Activated T-helper 2 cell treated with anti-CD3 and anti-CD28 coated beads, Interferon-gamma antibody, Interleukin-2, Interleukin-4, amounts not matched to agents 10 μg/mL and 5 μg/mL and 100 μg/mL, durations not matched to agents 14 hours and 24 hours and 36 hours (primary cell): ENCODE results near the gene HSFX2. TPM values are rescaled to one million over a fixed set of nuclear protein-coding genes. Genes with fewer than 3 reads are reported as not detected.
A peak's percentile ranks its signal among the peaks of the same experiment; 100 is the strongest.
"Not testable (repeated sequence)": the region's sequence is repeated elsewhere in the genome, so short reads cannot be mapped to it uniquely, and the experiment has no call there.

ENCODE experiments used
- DNase-seq: peaks from one replicate; pipeline ENCODE4 v3.0.0; 2021; ENCODE audit warnings: low spot score
- H3K27ac Mint-ChIP-seq: one replicate; pipeline ENCODE4 v1.8.0; 2021; ENCODE audit warnings: mixed read lengths
- H3K27me3 Mint-ChIP-seq: one replicate; pipeline ENCODE4 v1.8.0; 2021; ENCODE audit warnings: low read depth, mixed read lengths
- H3K36me3 Mint-ChIP-seq: one replicate; pipeline ENCODE4 v1.8.0; 2021; ENCODE audit warnings: low read depth, mixed read lengths
- H3K4me1 Mint-ChIP-seq: one replicate; pipeline ENCODE4 v1.8.0; 2021; ENCODE audit warnings: low read depth, mixed read lengths
- H3K4me3 Mint-ChIP-seq: one replicate; pipeline ENCODE4 v1.8.0; 2021; ENCODE audit warnings: low read depth, mild to moderate bottlenecking, moderate library complexity, mixed read lengths
- H3K9me3 Mint-ChIP-seq: one replicate; pipeline ENCODE4 v1.8.0; 2021; ENCODE audit warnings: mixed read lengths
- intact Hi-C: fragments of 100-400 bp; cut with micrococcal nuclease; formaldehyde crosslinking; loops from one replicate; pipeline ENCODE4 v1.15.1; 2023
- total RNA-seq: library from RNA; stranded (reverse); gene quantifications from 2 replicates; pipeline ENCODE4 v1.2.3, GENCODE V29; 2022

Gene HSFX2
- total RNA-seq: 0.23 TPM in 1 of 2 replicates, not detected in the other

DNA sequence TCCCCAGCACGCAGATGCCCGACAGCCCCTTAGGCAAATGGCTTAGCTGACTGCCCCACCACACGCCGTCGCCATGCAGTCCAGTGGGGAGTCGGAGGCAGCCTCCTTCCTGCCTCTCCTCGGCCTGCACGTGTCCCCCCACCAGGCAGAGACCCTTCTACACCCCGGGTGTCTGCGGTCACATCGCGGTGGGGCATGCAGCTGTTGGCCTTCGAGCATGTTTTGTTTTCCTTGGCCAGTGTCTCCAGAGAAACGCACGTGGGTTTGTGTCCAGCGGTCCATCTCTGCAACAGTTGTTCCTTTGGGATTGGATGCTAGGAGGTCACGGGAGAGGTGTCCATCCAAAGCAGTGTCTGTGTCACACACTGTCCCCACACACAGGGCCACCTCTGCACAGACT lies at the start of gene HSFX2:
HSFX2 (minus strand) TSS at position 101 of the 400 bp plus-strand sequence. CDS start 614 bp downstream, outside the sequence.
- H3K27ac Mint-ChIP-seq, H3K36me3 Mint-ChIP-seq, DNase-seq, intact Hi-C loops, H3K27me3 Mint-ChIP-seq, H3K4me1 Mint-ChIP-seq, H3K4me3 Mint-ChIP-seq, H3K9me3 Mint-ChIP-seq: not testable (repeated sequence)

- no peak for DNase-seq
- H3K27me3 Mint-ChIP-seq: peaks cover 12% of the 10 kb centered on the region
- intact Hi-C loops: no loop called here
- no peak overlapping the region for H3K27ac Mint-ChIP-seq
- H3K9me3 Mint-ChIP-seq: no peaks in the 10 kb centered on the region
- no peak overlapping the region for H3K4me3 Mint-ChIP-seq
- H3K4me1 Mint-ChIP-seq: peaks cover 5% of the 10 kb centered on the region
- no peaks in the 10 kb centered on the region for H3K36me3 Mint-ChIP-seq
Observed at GRCh38 chrX:149643496-149643895, 48.4 kb upstream of the HSFX2 start.

GRCh38 chrX:149641835-149642234 lies 46.7 kb upstream of the HSFX2 start:
- no peak overlapping the region for H3K27ac Mint-ChIP-seq
- H3K27me3 Mint-ChIP-seq: peaks cover 12% of the 10 kb centered on the region
- H3K4me1 Mint-ChIP-seq: peaks cover 5% of the 10 kb centered on the region
- H3K36me3 Mint-ChIP-seq: no peaks in the 10 kb centered on the region
- intact Hi-C loops: no loop called here
- no peak overlapping the region for H3K4me3 Mint-ChIP-seq
- H3K9me3 Mint-ChIP-seq: no peaks in the 10 kb centered on the region
- DNase-seq: no peak

- no peak overlapping the region for H3K4me3 Mint-ChIP-seq
- no peak for DNase-seq
- H3K27ac Mint-ChIP-seq: no peak overlapping the region
- intact Hi-C loops: no loop called here
- peaks cover 12% of the 10 kb centered on the region for H3K27me3 Mint-ChIP-seq
- H3K4me1 Mint-ChIP-seq: peaks cover 5% of the 10 kb centered on the region
- H3K9me3 Mint-ChIP-seq: no peaks in the 10 kb centered on the region
- H3K36me3 Mint-ChIP-seq: no peaks in the 10 kb centered on the region
Observed at GRCh38 chrX:149641432-149641831, 46.3 kb upstream of the HSFX2 start.

- H3K27me3 Mint-ChIP-seq: peaks cover 3% of the 10 kb centered on the region
- H3K4me3 Mint-ChIP-seq: no peak overlapping the region
- DNase-seq: no peak
- no peaks in the 10 kb centered on the region for H3K9me3 Mint-ChIP-seq
- intact Hi-C loops: no loop called here
- no peaks in the 10 kb centered on the region for H3K36me3 Mint-ChIP-seq
- H3K27ac Mint-ChIP-seq: no peak overlapping the region
- H3K4me1 Mint-ChIP-seq: peaks cover 5% of the 10 kb centered on the region
Observed at GRCh38 chrX:149639568-149639967, 44.5 kb upstream of the HSFX2 start.

DNA sequence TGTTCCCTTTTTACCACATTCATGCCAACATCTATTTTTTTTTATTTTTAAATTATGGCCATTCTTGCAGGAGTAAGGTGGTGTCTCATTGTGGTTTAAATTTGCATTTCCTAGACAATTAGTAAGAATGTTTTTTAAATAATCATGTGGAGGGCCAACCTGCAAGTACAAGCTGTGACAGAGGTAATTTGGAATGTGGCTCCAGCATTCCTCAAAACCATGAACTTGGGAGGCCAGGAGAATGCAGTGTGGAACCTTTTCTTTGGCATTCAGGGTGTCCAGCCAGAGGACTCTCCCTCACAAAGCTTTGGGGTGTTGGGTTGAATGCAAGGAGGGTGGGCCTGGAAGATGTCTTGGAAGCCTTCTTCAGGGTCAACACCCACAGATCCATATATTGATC lies 43.7 kb upstream of the HSFX2 start:
- DNase-seq: no peak
- peaks cover 3% of the 10 kb centered on the region for H3K27me3 Mint-ChIP-seq
- intact Hi-C loops: no loop called here
- no peak overlapping the region for H3K27ac Mint-ChIP-seq
- H3K9me3 Mint-ChIP-seq: no peaks in the 10 kb centered on the region
- peaks cover 5% of the 10 kb centered on the region for H3K4me1 Mint-ChIP-seq
- H3K36me3 Mint-ChIP-seq: no peaks in the 10 kb centered on the region
- H3K4me3 Mint-ChIP-seq: no peak overlapping the region

- peaks cover 20% of the 10 kb centered on the region for H3K4me1 Mint-ChIP-seq
- H3K4me3 Mint-ChIP-seq: no peak overlapping the region
- peaks cover 5% of the 10 kb centered on the region for H3K36me3 Mint-ChIP-seq
- H3K9me3 Mint-ChIP-seq: no peaks in the 10 kb centered on the region
- H3K27me3 Mint-ChIP-seq: peaks cover 11% of the 10 kb centered on the region
- intact Hi-C loops: no loop called here
- no peak overlapping the region for H3K27ac Mint-ChIP-seq
- no peak for DNase-seq
Observed at GRCh38 chrX:149633511-149633910, 38.4 kb upstream of the HSFX2 start.

- peaks cover 10% of the 10 kb centered on the region for H3K36me3 Mint-ChIP-seq
- peak within 1 kb of the TSS; percentile 80 for H3K27ac Mint-ChIP-seq
- H3K9me3 Mint-ChIP-seq: no peaks in the 10 kb centered on the region
- H3K27me3 Mint-ChIP-seq: peaks cover 11% of the 10 kb centered on the region
- peaks cover 27% of the 10 kb centered on the region for H3K4me1 Mint-ChIP-seq
- DNase-seq: peak; percentile 70
- peak within 1 kb of the TSS; percentile 93 for H3K4me3 Mint-ChIP-seq
- intact Hi-C loops: no loop called here
Observed at GRCh38 chrX:149631234-149632165, 36.4 kb upstream of the HSFX2 start, which contains the start of gene TMEM185A. Gene TMEM185A, minus strand, starts transcription at chrX:149631792. Its CDS starts 212 bp downstream, at chrX:149631580.

DNA sequence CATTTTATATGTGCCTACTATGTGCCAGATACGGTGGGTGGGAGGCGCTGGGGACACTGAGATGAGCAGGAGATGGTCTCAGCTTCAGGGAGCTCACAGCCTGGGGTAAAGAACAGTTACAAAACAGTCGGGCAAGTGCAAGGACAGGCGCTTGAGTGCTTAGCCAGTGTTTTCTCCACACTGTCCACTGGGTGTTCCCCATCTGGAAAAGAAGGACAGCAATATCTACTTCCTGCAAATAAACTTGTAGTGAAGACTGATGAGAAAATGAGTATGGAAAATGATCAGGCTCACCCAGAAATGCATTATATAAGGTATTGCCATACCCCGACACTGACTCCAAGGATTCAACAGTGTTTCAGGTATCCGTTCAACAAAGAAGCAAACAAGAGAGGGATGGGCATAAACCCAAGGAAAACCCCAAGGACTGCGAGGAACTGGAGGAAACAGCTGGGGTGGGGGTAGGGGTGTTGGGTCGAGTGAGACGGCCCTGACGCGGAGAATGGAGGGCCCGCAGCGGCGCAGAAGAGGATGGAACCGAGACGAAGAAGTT lies 35.6 kb upstream of the HSFX2 start:
- H3K4me1 Mint-ChIP-seq: peaks cover 27% of the 10 kb centered on the region
- H3K4me3 Mint-ChIP-seq: peak overlapping the region; percentile 93
- H3K27me3 Mint-ChIP-seq: peaks cover 11% of the 10 kb centered on the region
- no peaks in the 10 kb centered on the region for H3K9me3 Mint-ChIP-seq
- peak overlapping the region; percentile 80 for H3K27ac Mint-ChIP-seq
- no peak for DNase-seq
- H3K36me3 Mint-ChIP-seq: peaks cover 10% of the 10 kb centered on the region
- intact Hi-C loops: no loop called here

DNA sequence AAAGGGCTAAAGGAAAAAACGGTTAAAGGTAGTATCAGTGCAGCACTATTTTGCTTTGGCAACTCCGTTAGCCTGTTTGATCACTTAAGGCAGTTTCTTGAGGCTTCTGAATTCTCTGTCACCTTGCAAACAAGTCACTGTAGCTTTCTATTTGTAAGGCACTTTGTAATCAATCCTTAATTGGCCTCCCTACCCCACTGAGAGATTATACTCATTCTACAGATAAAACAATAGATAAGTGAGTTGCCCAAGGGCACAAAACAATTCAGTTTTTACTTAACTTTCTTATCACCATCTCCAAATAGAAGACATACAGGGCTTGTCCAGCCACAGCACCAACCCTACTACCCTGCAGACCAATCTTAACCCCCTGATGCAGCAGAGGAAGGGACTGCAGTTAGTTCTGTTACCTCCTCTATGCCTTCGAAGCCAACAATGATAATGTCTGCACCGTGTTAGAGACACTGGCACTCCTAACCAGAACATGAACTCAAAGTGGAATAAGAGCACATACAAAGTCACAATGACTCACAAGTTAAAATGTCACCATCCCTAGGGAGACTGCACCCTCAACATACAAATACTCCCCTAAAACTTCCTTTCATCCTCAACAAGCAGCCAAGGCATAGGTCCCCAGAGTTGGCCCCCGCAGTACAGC lies 34.7 kb upstream of the HSFX2 start:
- Mint-ChIP-seq H3K4me1 (peaks cover 27% of the 10 kb centered on the region), H3K4me3 (peak overlapping the region; percentile 93), H3K27me3 (peaks cover 11% of the 10 kb centered on the region), H3K9me3 (no peaks in the 10 kb centered on the region), H3K27ac (no peak overlapping the region), H3K36me3 (peaks cover 10% of the 10 kb centered on the region)
- DNase-seq: no peak
- intact Hi-C loops: no loop called here

DNA sequence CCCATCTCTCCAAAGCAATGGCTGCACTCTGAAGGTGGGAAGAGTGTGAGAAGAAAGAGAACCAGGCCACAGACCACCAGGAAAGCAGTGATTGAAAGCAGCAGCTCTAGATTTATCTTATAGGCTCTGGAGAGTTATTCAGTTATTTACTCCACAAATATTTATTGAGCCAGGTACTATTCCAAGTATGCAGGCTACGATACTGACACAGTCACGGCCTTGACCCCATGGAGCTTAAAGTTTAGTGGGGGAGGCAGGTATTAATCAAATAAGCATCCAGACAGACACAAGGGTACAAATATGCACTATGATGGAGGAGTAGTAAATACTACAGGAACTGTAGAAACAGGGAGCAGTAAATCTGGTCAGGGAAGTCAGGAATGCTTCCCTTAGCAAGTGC lies 33.7 kb upstream of the HSFX2 start:
- intact Hi-C loops: no loop called here

GRCh38 chrX:149628280-149628679 lies 33.2 kb upstream of the HSFX2 start:
- DNase-seq: no peak
- Mint-ChIP-seq H3K4me1 (peaks cover 28% of the 10 kb centered on the region), H3K27ac (no peak overlapping the region), H3K9me3 (no peaks in the 10 kb centered on the region), H3K27me3 (peaks cover 11% of the 10 kb centered on the region), H3K36me3 (peaks cover 10% of the 10 kb centered on the region), H3K4me3 (no peak overlapping the region)
- intact Hi-C loops: no loop called here

More for the DNA sequence above, 33.7 kb upstream of the HSFX2 start:
- H3K27me3 Mint-ChIP-seq: peaks cover 11% of the 10 kb centered on the region
- H3K4me1 Mint-ChIP-seq: peaks cover 27% of the 10 kb centered on the region
- no peak overlapping the region for H3K27ac Mint-ChIP-seq
- H3K9me3 Mint-ChIP-seq: no peaks in the 10 kb centered on the region
- H3K36me3 Mint-ChIP-seq: peaks cover 10% of the 10 kb centered on the region
- H3K4me3 Mint-ChIP-seq: no peak overlapping the region
- no peak for DNase-seq

DNA sequence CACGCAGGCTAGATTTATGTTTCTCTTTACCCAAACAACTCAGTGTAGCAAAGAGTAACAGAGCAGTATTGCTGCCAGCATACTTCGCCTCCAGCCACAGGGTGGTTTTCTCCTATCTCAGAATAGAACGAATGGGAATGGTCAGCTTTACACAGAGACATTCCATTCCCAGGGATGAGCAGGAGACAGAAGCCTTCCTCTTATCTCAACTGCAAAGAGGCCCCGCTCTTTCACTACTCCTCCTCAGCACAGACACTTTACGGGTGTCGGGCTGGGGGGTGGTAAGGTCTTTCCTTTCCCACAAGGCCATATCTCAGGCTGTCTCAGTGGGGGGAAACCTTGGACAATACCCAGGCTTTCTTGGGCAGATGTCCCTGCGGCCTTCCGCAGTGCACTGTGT lies 31.7 kb upstream of the HSFX2 start:
- H3K9me3 Mint-ChIP-seq, H3K27me3 Mint-ChIP-seq, H3K4me3 Mint-ChIP-seq, DNase-seq, H3K27ac Mint-ChIP-seq, intact Hi-C loops: not testable (repeated sequence)
- peaks cover 10% of the 10 kb centered on the region for H3K36me3 Mint-ChIP-seq
- peaks cover 25% of the 10 kb centered on the region for H3K4me1 Mint-ChIP-seq
